ENCODE measurements around the gene CHMP1A. TPM values are rescaled to one million over a fixed set of nuclear protein-coding genes. Genes with fewer than 3 reads are reported as not detected.

The CHMP1A gene
- total RNA-seq, 1 donor from 2014 or later, result 37.3 TPM

GRCh38 chr16:89602952-89603590 is 54.4 kb downstream of the CHMP1A start:
- TF ChIP-seq CTCF (IDR thresholded peaks at IDR 0.05; ENCODE audit: borderline replicate concordance), result no peak
- H3K27ac ChIP-seq (replicated peaks), result no peak overlapping the region
- H3K4me1 ChIP-seq, result peaks cover 9% of the 10 kb centered on the region
- DNase-seq, result no peak
- H3K4me3 ChIP-seq, result no peak overlapping the region
- peaks cover 53% of the 10 kb centered on the region for H3K27me3 ChIP-seq (ENCODE audit: low read depth)
- no peaks in the 10 kb centered on the region for H3K36me3 ChIP-seq
- no peaks in the 10 kb centered on the region for H3K9me3 ChIP-seq (replicated peaks)
- intact Hi-C loops (cut with micrococcal nuclease), result no loop called here

GRCh38 chr16:89602273-89602951 is 55.1 kb downstream of the CHMP1A start:
- DNase-seq, result no peak
- Histone ChIP-seq H3K4me1 (peaks cover 9% of the 10 kb centered on the region), H3K9me3 (replicated peaks) (no peaks in the 10 kb centered on the region), H3K27me3 (ENCODE audit: low read depth) (peaks cover 46% of the 10 kb centered on the region), H3K4me3 (no peak overlapping the region), H3K36me3 (no peaks in the 10 kb centered on the region), H3K27ac (replicated peaks) (no peak overlapping the region)
- no peak for TF ChIP-seq CTCF (IDR thresholded peaks at IDR 0.05; ENCODE audit: borderline replicate concordance)
- intact Hi-C loops (cut with micrococcal nuclease), result no loop called here

- peaks cover 41% of the 10 kb centered on the region for H3K27me3 ChIP-seq (ENCODE audit: low read depth)
- H3K9me3 ChIP-seq (replicated peaks), result no peaks in the 10 kb centered on the region
- no peak overlapping the region for H3K4me3 ChIP-seq
- no peak for TF ChIP-seq CTCF (IDR thresholded peaks at IDR 0.05; ENCODE audit: borderline replicate concordance)
- H3K27ac ChIP-seq (replicated peaks), result no peak overlapping the region
- intact Hi-C loops (cut with micrococcal nuclease), result no loop called here
- peaks cover 9% of the 10 kb centered on the region for H3K4me1 ChIP-seq
- DNase-seq, result no peak
- no peaks in the 10 kb centered on the region for H3K36me3 ChIP-seq
Observed at GRCh38 chr16:89601906-89602272, 55.6 kb downstream of the CHMP1A start.

GRCh38 chr16:89600956-89601355 is 56.6 kb downstream of the CHMP1A start:
- Histone ChIP-seq H3K4me3 (no peak overlapping the region), H3K9me3 (replicated peaks) (no peaks in the 10 kb centered on the region), H3K36me3 (no peaks in the 10 kb centered on the region), H3K27me3 (ENCODE audit: low read depth) (peaks cover 35% of the 10 kb centered on the region), H3K4me1 (peaks cover 9% of the 10 kb centered on the region), H3K27ac (replicated peaks) (no peak overlapping the region)
- DNase-seq, result no peak
- TF ChIP-seq CTCF (IDR thresholded peaks at IDR 0.05; ENCODE audit: borderline replicate concordance), result no peak
- intact Hi-C loops (cut with micrococcal nuclease), result no loop called here

- no peak overlapping the region for H3K27ac ChIP-seq (replicated peaks)
- no peak for TF ChIP-seq CTCF (IDR thresholded peaks at IDR 0.05; ENCODE audit: borderline replicate concordance)
- H3K36me3 ChIP-seq, result no peaks in the 10 kb centered on the region
- peaks cover 9% of the 10 kb centered on the region for H3K4me1 ChIP-seq
- no peak for DNase-seq
- H3K9me3 ChIP-seq (replicated peaks), result no peaks in the 10 kb centered on the region
- intact Hi-C loops (cut with micrococcal nuclease), result no loop called here
- H3K4me3 ChIP-seq, result no peak overlapping the region
- H3K27me3 ChIP-seq (ENCODE audit: low read depth), result peaks cover 30% of the 10 kb centered on the region
Observed at GRCh38 chr16:89600427-89600826, 57.1 kb downstream of the CHMP1A start.

All from left ventricle myocardium inferior (tissue), 1 donor.